GM18873 (cell line): Measurements from ENCODE around the gene UBIAD1.

Experiments used
- ATAC-seq: cut with Tn5 transposase; IDR thresholded peaks from one replicate; pipeline ENCODE4 v1.9.1; 2021; ENCODE audit warnings: mild to moderate bottlenecking, moderate library complexity, moderate number of reproducible peaks; ENCODE audit not compliant: unreplicated experiment, low FRiP score

UBIAD1 gene

GRCh38 chr1:11308699-11309224 lies 35.8 kb downstream of the UBIAD1 start:
- no peak for ATAC-seq

- no peak for ATAC-seq
Measured at GRCh38 chr1:11309385-11309784, 36.4 kb downstream of the UBIAD1 start.

- no peak for ATAC-seq
Measured at GRCh38 chr1:11311816-11312755, 39.1 kb downstream of the UBIAD1 start.

- no peak for ATAC-seq
Measured at GRCh38 chr1:11314959-11315358, 42.0 kb downstream of the UBIAD1 start.

DNA sequence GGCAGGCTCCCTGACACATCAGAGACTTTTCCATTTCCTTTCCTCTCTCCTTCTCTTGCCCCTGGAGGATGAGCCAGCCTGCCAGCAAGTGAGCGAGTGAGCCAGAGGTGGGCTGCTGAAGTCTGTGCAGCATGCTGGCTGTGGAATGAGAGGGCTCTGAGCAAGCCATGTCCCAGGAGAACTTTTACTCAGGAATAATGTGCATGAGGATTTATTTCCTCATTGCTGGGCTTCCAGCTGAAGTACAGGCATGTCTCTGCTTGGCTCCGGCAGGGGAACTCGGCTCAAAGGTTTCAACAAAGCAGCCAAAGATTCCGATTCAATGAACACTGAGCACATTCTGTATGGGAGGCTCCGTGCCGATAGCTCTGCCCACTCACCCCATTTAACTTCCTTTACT lies 43.7 kb downstream of the UBIAD1 start:
- ATAC-seq = no peak

DNA sequence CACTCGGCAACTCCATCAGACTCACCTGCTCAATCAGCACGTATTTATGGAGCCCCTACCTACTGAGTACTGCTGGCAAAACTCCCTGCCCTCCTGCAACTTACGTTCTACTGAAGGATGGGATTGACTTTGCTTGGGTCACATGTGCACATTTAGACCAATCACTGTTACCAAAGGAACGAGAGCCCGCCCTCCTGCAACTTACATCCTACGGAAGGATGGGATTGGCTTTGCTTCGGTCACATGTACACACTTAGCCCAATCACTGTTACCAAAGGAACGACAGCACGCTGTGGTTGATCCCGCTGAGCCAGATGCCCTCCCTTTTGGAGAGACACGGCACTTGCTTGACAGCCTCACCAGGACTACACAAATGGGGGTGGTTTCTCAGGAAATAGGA lies 46.0 kb downstream of the UBIAD1 start:
- ATAC-seq = no peak

DNA sequence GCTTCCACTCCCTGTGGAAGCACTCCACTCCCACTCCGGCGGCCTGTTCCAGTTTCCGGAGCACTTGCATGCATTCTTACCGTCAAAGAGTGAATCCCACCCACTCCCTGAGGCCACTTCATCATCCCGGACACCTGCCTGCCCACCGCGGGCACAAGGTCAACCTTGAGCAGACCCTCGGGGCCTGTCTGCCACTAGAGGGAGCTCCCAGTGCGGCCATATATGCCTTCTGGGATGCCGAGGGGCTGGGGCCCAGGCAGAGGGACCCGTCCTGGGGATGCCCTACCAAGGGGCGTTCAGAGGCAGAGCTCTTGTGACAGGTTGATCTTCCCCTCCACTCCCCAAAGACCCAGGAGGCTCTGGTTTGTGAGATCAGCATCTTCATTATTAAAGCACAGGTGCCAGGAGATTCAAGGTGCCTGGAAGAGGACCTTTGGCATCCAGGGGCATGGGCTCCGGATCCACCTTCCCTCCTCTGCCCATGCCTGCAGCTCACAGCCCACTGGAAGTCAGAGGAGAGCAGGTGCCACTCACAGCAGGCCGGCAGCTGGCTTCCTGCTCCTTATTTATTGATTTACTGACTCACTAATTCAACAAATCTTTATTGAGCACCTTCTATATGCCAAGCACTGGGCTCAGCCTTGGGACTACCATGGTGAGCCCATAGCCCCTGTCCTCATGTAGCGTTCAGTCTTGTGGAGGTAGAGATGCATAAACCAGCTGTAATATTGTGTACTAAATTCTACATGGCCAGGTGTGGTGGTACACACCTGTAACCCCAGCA lies 47.3 kb downstream of the UBIAD1 start:
- no peak for ATAC-seq

GRCh38 chr1:11321656-11322491 lies 48.9 kb downstream of the UBIAD1 start:
- ATAC-seq = no peak

DNA sequence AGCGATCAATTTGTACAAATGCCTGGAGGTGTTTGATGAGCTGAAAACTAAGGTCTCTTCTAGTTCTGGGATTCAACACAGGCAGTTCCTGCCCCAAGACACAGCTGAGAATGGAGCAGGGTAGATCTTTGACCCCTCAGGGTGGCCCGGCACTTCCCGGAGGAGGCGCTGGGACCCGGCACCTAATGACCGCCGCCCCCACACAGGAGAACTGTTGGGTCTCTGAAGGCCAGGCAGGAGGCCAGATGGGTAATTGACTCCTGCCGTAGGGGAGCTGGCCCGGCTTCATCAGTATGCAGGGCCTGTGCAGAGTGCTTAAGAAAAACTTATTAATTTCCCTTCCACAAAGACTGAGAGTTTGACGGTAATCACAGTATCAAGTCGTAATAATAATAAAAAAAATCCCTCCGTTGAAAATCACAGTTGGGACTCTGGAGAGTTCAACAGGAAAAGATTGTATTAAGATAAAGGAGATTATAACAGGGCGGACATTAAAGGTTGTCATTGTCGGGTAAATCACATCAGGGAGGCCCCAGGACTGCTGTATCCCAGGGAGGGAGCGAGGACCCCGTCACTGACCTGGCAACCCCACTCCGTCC lies 51.7 kb downstream of the UBIAD1 start:
- ATAC-seq = no peak

DNA sequence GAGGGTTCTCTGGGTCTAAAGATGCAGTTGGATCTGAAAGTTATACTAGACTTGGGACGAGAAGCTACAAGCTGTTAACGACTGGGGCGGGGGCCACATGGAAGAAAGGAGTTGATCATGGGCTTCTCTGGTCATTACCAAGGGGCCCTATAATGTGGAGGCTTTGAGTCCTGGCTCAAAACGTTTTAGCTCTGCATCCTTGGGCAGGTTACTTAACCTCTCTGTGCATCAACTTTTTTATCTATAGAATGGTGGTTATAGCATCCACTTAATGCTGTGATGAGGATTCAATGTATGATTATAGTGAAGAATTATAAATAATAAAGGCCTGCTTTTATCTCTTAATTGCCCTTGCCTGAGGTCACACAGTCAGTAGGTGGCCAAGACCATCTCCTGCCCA lies 53.1 kb downstream of the UBIAD1 start:
- no peak for ATAC-seq

DNA sequence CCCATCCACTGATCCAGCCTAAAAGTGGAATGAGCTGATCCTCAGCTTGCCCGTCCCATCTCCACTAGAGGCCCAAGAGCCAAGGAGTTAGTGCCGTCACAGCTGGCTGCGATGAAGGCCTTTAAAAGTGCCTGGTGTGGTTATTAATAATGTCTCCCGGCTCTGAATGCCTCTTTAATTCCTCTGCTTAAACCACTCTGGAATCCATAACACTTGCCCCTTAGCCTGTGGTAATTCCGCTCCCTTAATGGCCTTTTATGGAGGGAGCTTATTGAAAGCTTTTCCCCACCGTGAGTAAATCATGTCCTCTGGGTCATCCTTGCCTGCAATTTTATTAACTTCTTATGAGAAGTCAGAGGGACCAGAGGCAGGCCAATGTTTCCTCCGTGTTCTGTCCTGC lies 55.4 kb downstream of the UBIAD1 start:
- no peak for ATAC-seq

DNA sequence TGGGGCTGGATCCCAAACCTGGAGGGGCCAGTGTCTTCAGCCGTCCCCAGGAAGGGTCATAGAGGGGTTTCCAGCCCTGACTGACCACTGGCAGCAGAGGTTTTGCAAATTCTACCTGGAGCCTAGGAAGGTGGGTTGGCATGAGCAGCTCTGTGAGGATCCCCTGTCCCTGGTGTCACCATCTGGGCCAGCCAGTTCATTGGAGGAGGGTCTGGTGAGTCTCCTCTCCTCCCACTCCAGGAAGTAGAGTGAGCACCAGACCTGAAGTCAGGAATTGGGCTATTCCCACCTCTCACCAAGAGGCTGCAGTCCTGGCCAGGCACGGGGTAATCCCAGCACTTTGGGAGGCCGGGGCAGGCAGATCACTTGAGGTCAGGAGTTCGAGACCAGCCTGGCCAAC lies 57.4 kb downstream of the UBIAD1 start:
- no peak for ATAC-seq

- ATAC-seq = no peak
Measured at GRCh38 chr1:11331036-11331944, 58.3 kb downstream of the UBIAD1 start.

GRCh38 chr1:11331945-11332546 lies 59.0 kb downstream of the UBIAD1 start:
- ATAC-seq = no peak

DNA sequence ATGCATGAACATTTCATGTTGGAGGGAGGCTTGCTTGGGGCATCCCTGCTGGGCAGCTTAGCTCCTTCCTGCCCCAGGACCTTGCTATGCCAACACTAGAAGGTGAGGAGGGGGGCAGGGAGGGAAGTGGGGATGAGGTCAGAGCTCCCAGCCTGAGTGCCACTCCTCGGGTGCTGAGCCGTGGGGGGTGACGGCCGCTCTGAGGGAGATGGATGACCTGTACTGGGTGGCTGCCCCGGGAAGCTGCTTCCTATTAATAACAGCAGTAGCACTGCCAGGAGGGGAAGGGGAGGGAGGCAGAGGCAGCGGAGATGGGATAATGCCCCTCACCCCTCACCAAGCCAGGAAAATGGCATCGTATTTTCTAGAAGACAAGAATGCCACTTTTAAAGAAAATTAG lies 60.6 kb downstream of the UBIAD1 start:
- ATAC-seq = no peak

GRCh38 chr1:11334261-11334804 lies 61.3 kb downstream of the UBIAD1 start:
- ATAC-seq = no peak

- no peak for ATAC-seq
Measured at GRCh38 chr1:11334821-11335220, 61.8 kb downstream of the UBIAD1 start.

DNA sequence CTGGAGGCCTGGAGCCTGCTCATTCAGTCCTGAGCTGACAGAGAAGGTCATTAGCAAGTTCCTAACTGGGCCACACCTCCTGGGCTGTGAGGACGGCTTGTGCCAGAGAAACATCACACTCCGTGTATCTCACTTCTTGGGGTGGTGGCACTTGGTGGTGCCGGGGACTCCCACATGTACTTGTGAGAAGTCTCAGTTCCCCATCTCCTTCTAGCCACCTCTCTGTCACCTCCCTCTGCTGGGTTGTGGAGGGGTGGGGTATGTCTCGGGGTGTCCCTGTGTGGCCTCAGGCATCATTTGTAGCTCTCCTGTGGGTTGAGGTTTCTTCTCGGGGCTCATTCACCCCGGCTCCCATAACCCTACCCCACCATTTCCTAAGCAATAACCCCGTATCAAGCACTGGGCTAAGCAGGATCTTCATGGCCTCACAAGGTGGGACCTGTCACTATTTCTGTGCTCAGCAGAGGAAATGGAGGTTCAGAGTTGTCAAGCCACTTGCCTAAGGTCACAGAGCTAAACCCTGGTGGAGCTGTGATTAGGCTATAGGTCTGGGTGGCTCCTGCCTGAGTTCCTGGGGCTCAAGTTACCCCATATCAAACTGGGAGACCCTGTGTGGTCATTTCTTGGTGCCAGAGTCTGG lies 62.5 kb downstream of the UBIAD1 start:
- no peak for ATAC-seq
